ENCODE measurements around the gene DDX19B.

DNA sequence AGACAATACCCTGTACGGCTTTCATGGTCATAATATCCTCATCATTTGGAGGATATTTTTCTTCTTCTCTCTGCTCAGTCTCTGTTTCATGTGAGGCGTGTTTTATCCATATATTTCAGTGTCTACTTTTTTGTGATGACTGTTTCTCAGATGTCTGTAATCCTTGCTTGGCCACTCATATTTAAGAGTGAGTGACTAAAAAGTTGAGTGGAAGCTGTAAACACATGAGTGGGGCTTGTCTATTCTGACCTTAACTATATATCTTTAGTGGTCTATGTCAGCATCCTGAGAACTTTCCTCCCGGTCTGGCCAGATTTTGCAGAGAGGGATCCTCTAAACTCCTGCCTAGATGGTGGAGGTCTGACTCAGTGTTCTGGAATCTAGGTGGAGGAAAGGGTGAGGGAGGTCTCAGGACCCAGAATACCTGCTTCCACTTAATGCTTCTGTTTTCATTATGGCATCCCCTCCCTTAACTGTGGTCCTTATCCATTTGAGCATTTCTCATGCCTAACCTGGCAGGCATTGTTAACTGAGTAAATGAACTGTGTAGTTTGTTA, 6.0 kb downstream of the DDX19B start:
- no peak for TF ChIP-seq POLR2A (IDR thresholded peaks at IDR 0.05)
- TF ChIP-seq, protein P1, sequence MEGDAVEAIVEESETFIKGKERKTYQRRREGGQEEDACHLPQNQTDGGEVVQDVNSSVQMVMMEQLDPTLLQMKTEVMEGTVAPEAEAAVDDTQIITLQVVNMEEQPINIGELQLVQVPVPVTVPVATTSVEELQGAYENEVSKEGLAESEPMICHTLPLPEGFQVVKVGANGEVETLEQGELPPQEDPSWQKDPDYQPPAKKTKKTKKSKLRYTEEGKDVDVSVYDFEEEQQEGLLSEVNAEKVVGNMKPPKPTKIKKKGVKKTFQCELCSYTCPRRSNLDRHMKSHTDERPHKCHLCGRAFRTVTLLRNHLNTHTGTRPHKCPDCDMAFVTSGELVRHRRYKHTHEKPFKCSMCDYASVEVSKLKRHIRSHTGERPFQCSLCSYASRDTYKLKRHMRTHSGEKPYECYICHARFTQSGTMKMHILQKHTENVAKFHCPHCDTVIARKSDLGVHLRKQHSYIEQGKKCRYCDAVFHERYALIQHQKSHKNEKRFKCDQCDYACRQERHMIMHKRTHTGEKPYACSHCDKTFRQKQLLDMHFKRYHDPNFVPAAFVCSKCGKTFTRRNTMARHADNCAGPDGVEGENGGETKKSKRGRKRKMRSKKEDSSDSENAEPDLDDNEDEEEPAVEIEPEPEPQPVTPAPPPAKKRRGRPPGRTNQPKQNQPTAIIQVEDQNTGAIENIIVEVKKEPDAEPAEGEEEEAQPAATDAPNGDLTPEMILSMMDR (IDR thresholded peaks at IDR 0.05) = no peak

Measured in heart left ventricle (tissue), 13 donors.